Endothelial cell of umbilical vein (primary cell): ENCODE results near the gene NDUFB7. TPM values are rescaled to one million over a fixed set of nuclear protein-coding genes. Genes with fewer than 3 reads are reported as not detected.
A peak's percentile ranks its signal among the peaks of the same experiment; 100 is the strongest.

Experiments
- BruUV-seq: library from RNA; stranded (reverse); fragments of 400-500 nt; replicated peaks from 2 replicates; lab custom pipeline; 2021; lab: Mats Ljungman, UMichigan
- CTCF ChIA-PET: fragments of 300-600, 350-600 bp; sonication (Branson Sonifier 250); formaldehyde crosslinking; loops from one replicate; lab custom pipeline; 2021; ENCODE audit warnings: antibody characterized with exemption, inconsistent platforms; lab: Charles Lee
- POLR2A ChIA-PET: fragments of 300-600, 350-600 bp; sonication (Branson Sonifier 250); formaldehyde crosslinking; loops from one replicate; lab custom pipeline; 2021; ENCODE audit warnings: antibody characterized with exemption, inconsistent platforms; lab: Charles Lee
- DNase-seq: peaks from one replicate; pipeline ENCODE4 v3.0.0-alpha.2; 2011; ENCODE audit warnings: low read depth, low spot score
- FAIRE-seq: peaks from 2 replicates; lab custom pipeline; 2011; peaks lifted over from hg19 to GRCh38; lab: Jason Lieb, UNC
- H2AFZ ChIP-seq: 2 replicates; pipeline ENCODE4 v1.6.0; 2012; ENCODE audit warnings: low read depth, low read length, control low read depth, inconsistent platforms
- H3K27ac ChIP-seq: 2 replicates; pipeline ENCODE4 v1.5.1; 2011; ENCODE audit warnings: low read depth, mild to moderate bottlenecking, control low read depth, low read length, moderate library complexity; ENCODE audit not compliant: insufficient read depth
- H3K27me3 ChIP-seq, 2 experiments: 2 replicates each; pipeline versions ENCODE4 v1.6.0 to v1.6.1; 2011; ENCODE audit warnings: low read length in 2 of 2, mixed read lengths in 1 of 2; ENCODE audit not compliant: control insufficient read depth in 2 of 2, insufficient read depth in 2 of 2
- H3K36me3 ChIP-seq, 2 experiments: 2 replicates in 1 of 2; 3 replicates in 1 of 2; pipeline ENCODE4 v1.5.1; 2011; ENCODE audit warnings: low read length in 2 of 2, mild to moderate bottlenecking in 1 of 2, moderate library complexity in 1 of 2; ENCODE audit not compliant: control insufficient read depth in 2 of 2, insufficient read depth in 2 of 2; ENCODE audit errors: extremely low read depth in 1 of 2
- H3K4me1 ChIP-seq: 3 replicates; pipeline ENCODE4 v1.5.1; 2011; ENCODE audit warnings: mild to moderate bottlenecking, low read length; ENCODE audit not compliant: control insufficient read depth, insufficient read depth; ENCODE audit errors: extremely low read depth
- H3K4me2 ChIP-seq: 2 replicates; pipeline ENCODE4 v1.6.1; 2011; ENCODE audit warnings: low read length, control low read depth, mixed read lengths; ENCODE audit not compliant: insufficient read depth
- H3K4me3 ChIP-seq, 3 experiments: fragments of 200-600 bp in 1 of 3; sonication (generic), shearing (Covaris generic) in 1 of 3; replicated peaks in 1 of 3; 2 replicates each; pipeline ENCODE4 v1.5.1; 2011 to 2016; ENCODE audit warnings: control low read depth in 3 of 3, low read length in 3 of 3, mild to moderate bottlenecking in 2 of 3, inconsistent platforms in 1 of 3, low read depth in 1 of 3, moderate library complexity in 1 of 3; ENCODE audit not compliant: insufficient read depth in 1 of 3
- H3K79me2 ChIP-seq: 2 replicates; pipeline ENCODE4 v1.6.0; 2012; ENCODE audit warnings: low read length, inconsistent platforms; ENCODE audit not compliant: control insufficient read depth, insufficient read depth
- H3K9ac ChIP-seq: replicated peaks from 2 replicates; pipeline ENCODE3; 2011; ENCODE audit warnings: low read length, control low read depth; ENCODE audit not compliant: insufficient read depth; ENCODE audit errors: extremely low read depth
- H3K9me1 ChIP-seq: replicated peaks from 3 replicates; pipeline ENCODE4 v1.6.0; 2011; ENCODE audit warnings: mild to moderate bottlenecking, low read length; ENCODE audit not compliant: control insufficient read depth, insufficient read depth; ENCODE audit errors: extremely low read depth
- H3K9me3 ChIP-seq: replicated peaks from 2 replicates; pipeline ENCODE4 v1.5.1; 2012; ENCODE audit warnings: low read length, inconsistent platforms; ENCODE audit not compliant: control insufficient read depth, insufficient read depth
- H4K20me1 ChIP-seq: replicated peaks from 2 replicates; pipeline ENCODE3; 2011; ENCODE audit warnings: mild to moderate bottlenecking, low read length; ENCODE audit not compliant: control insufficient read depth, insufficient read depth; ENCODE audit errors: extremely low read depth
- CTCF ChIP-seq, 2 donors: IDR thresholded peaks; 1 replicate in 1 of 2; 2 replicates in 1 of 2; pipeline ENCODE4 v1.5.1; 2011; ENCODE audit warnings: low read length in 2 of 2, mild to moderate bottlenecking in 2 of 2, moderate library complexity in 2 of 2, control low read depth in 1 of 2, inconsistent platforms in 1 of 2, low read depth in 1 of 2; ENCODE audit not compliant: insufficient read depth in 1 of 2; ENCODE audit errors: extremely low read depth in 1 of 2
- EZH2 ChIP-seq: IDR thresholded peaks from 2 replicates; pipeline ENCODE4 v1.6.1; 2012; ENCODE audit warnings: borderline replicate concordance, low read depth, mild to moderate bottlenecking, moderate library complexity, low read length, inconsistent platforms; ENCODE audit not compliant: severe bottlenecking
- FOS ChIP-seq: IDR thresholded peaks from 2 replicates; pipeline ENCODE4 v1.6.1; 2011; ENCODE audit warnings: mild to moderate bottlenecking, low read length, moderate library complexity, borderline replicate concordance; ENCODE audit not compliant: insufficient read depth
- GATA2 ChIP-seq: IDR thresholded peaks from 2 replicates; pipeline ENCODE4 v1.7.0; 2011; ENCODE audit warnings: low read depth, mild to moderate bottlenecking, moderate library complexity, mixed read lengths, low read length; ENCODE audit not compliant: insufficient read length, insufficient read depth
- JUN ChIP-seq: IDR thresholded peaks from 2 replicates; pipeline ENCODE4 v1.6.1; 2011; ENCODE audit warnings: borderline replicate concordance, low read depth; ENCODE audit not compliant: insufficient read length, insufficient read depth
- MYC ChIP-seq: IDR thresholded peaks from one replicate; pipeline ENCODE4 v1.6.1; 2011; ENCODE audit warnings: mild to moderate bottlenecking, low read depth, low read length
- POLR2A ChIP-seq: IDR thresholded peaks from 2 replicates; pipeline ENCODE4 v1.6.1; 2012; ENCODE audit warnings: low read depth, mild to moderate bottlenecking, control low read depth, low read length
- POLR2AphosphoS5 ChIP-seq: IDR thresholded peaks from 2 replicates; pipeline ENCODE4 v1.6.1; 2012; ENCODE audit warnings: low read depth, mild to moderate bottlenecking, control low read depth, low read length, moderate library complexity; ENCODE audit not compliant: insufficient read depth
- dilution Hi-C: fragments of 300-500 bp; cut with MboI; formaldehyde crosslinking; loops from one replicate; pipeline ENCODE4 v1.15.0; 2019; ENCODE audit warnings: low sequenced_read_pairs; ENCODE audit not compliant: extremely low pct_ligation_motif_present
- intact Hi-C: fragments of 100-400 bp; cut with micrococcal nuclease; formaldehyde crosslinking; loops from one replicate; pipeline ENCODE4 v1.10.0; 2022
- polyA plus RNA-seq, 4 experiments: library from polyadenylated mRNA; depleted of rRNA in 3 of 4; stranded (reverse) in 3 of 4; unstranded in 1 of 4; fragments of >200 nt; gene quantifications; 2 replicates each; pipeline versions ENCODE4 v1.2.1 to v1.2.3, GENCODE V29; 2011 to 2012; ENCODE audit warnings: missing spikeins in 1 of 4
- total RNA-seq: library from RNA; stranded (reverse); gene quantifications from 2 replicates; pipeline ENCODE4 v1.2.3, GENCODE V29; 2021
- TF ChIP-seq, protein P1 (sequence below): IDR thresholded peaks from 2 replicates; pipeline ENCODE4 v1.6.1; 2011; ENCODE audit not compliant: insufficient read depth, insufficient read length

NDUFB7 gene
- total and polyA plus RNA-seq, 2 donors (not counting 3 experiments of a cell fraction or from before 2014, with no cell fraction given), result 177 to 655 TPM

- POLR2A ChIA-PET, result no interaction called here
- TF ChIP-seq GATA2, result no peak
- no peak for TF ChIP-seq CTCF (IDR thresholded peaks at IDR 0.05; ENCODE audit: extremely low read depth in 1 of 2, insufficient read depth in 1 of 2, low read depth in 1 of 2, low read length in 2 of 2)
- no peak for TF ChIP-seq JUN
- no peak for TF ChIP-seq FOS
- no peak for TF ChIP-seq POLR2AphosphoS5
- TF ChIP-seq POLR2A, result no peak
- TF ChIP-seq, protein P1, sequence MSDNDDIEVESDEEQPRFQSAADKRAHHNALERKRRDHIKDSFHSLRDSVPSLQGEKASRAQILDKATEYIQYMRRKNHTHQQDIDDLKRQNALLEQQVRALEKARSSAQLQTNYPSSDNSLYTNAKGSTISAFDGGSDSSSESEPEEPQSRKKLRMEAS, result no peak
- no peak for TF ChIP-seq MYC
- no peak for TF ChIP-seq EZH2
Measured at GRCh38 chr19:14519245-14519859, 52.5 kb downstream of the NDUFB7 start.

More at GRCh38 chr19:14519245-14519859, 52.5 kb downstream of the NDUFB7 start:
- intact Hi-C loops (no loop called here), dilution Hi-C loops (no loop called here)
- CTCF ChIA-PET, result interaction anchor here (0.9 to 1.5 kb wide), 2 partner anchors 16 to 23 kb away, joined by 3 to 4 read pairs; partner anchors contain the start of gene GIPC1
- FAIRE-seq, result no peak
- Histone ChIP-seq H3K9me3 (no peaks in the 10 kb centered on the region), H4K20me1 (no peaks in the 10 kb centered on the region), H3K9me1 (no peaks in the 10 kb centered on the region), H3K27me3 (no peaks in the 10 kb centered on the region), H2AFZ (no peak overlapping the region), H3K79me2 (peaks cover 33% of the 10 kb centered on the region), H3K9ac (peak overlapping the region; percentile 25), H3K4me1 (peaks cover 55% of the 10 kb centered on the region), H3K27ac (peak overlapping the region; percentile 81), H3K36me3 (peaks cover 12 to 13% of the 10 kb centered on the region in 2 experiments), H3K4me2 (no peak overlapping the region), H3K4me3 (no peak overlapping the region)
- BruUV-seq, result no TSS peak
- DNase-seq, result no peak
